ENCODE data around the gene RRP8.

GRCh38 chr11:6642957-6643356, 39.5 kb upstream of the RRP8 start:
- TF ChIP-seq SUZ12 (IDR thresholded peaks at IDR 0.05; ENCODE audit: low read length) (no peak), USF2 (IDR thresholded peaks at IDR 0.05; ENCODE audit: low read length) (no peak), CTCF (IDR thresholded peaks at IDR 0.05; ENCODE audit: control extremely low read depth in 1 of 3, insufficient read depth in 1 of 3, low read depth in 1 of 3, low read length in 3 of 3) (no peak), EZH2 (IDR thresholded peaks at IDR 0.05; ENCODE audit: low read depth, low read length, severe bottlenecking) (no peak)
